Measurements from ENCODE around the gene TMEM141.

Gene TMEM141

GRCh38 chr9:136790640-136791515 is at the start of gene TMEM141:
Gene TMEM141, plus strand, starts transcription at chr9:136791344. Its CDS starts 27 bp downstream, at chr9:136791371.
- DNase-seq = peak; percentile 98 to 100 (median 100)

GRCh38 chr9:136741883-136742571 is 49.1 kb upstream of the TMEM141 start:
- DNase-seq = peak in 2 of 4 experiments; percentile 18 to 19

GRCh38 chr9:136742591-136743391 is 48.4 kb upstream of the TMEM141 start, which contains the start of gene LCN10:
Gene LCN10, minus strand, starts transcription at chr9:136742940. Its CDS starts 37 bp downstream, at chr9:136742903.
- no peak for DNase-seq

- DNase-seq = no peak
Observed at GRCh38 chr9:136743639-136744211, 47.4 kb upstream of the TMEM141 start.

GRCh38 chr9:136744773-136745172 is 46.4 kb upstream of the TMEM141 start:
- no peak for DNase-seq

GRCh38 chr9:136745389-136746154 is 45.6 kb upstream of the TMEM141 start:
- DNase-seq = no peak

- DNase-seq = no peak
Observed at GRCh38 chr9:136746155-136746490, 45.0 kb upstream of the TMEM141 start.

GRCh38 chr9:136746621-136747020 is 44.5 kb upstream of the TMEM141 start:
- DNase-seq = no peak

- no peak for DNase-seq
Observed at GRCh38 chr9:136747161-136748060, 43.7 kb upstream of the TMEM141 start.

GRCh38 chr9:136748201-136748600 is 42.9 kb upstream of the TMEM141 start, which contains the start of gene LCN6:
Gene LCN6, minus strand, starts transcription at chr9:136748525. Its CDS starts 42 bp downstream, at chr9:136748483.
- no peak for DNase-seq

GRCh38 chr9:136748666-136749611 is 42.2 kb upstream of the TMEM141 start:
- DNase-seq = no peak

GRCh38 chr9:136750526-136750925 is 40.6 kb upstream of the TMEM141 start:
- DNase-seq = no peak

- DNase-seq = no peak
Observed at GRCh38 chr9:136751244-136751643, 39.9 kb upstream of the TMEM141 start.

GRCh38 chr9:136751814-136752213 is 39.3 kb upstream of the TMEM141 start:
- no peak for DNase-seq

- DNase-seq = no peak
Observed at GRCh38 chr9:136753371-136754058, 37.6 kb upstream of the TMEM141 start.

- DNase-seq = no peak
Observed at GRCh38 chr9:136754059-136754572, 37.0 kb upstream of the TMEM141 start.

- DNase-seq = no peak
Observed at GRCh38 chr9:136754626-136755301, 36.4 kb upstream of the TMEM141 start.
